HG03280 (cell line): ENCODE measurements around the gene CRELD1.
A peak's percentile ranks its signal among the peaks of the same experiment; 100 is the strongest.

Experiments
- ATAC-seq: cut with Tn5 transposase; IDR thresholded peaks from one replicate; pipeline ENCODE4 v1.9.1; 2021; ENCODE audit warnings: mild to moderate bottlenecking, moderate library complexity; ENCODE audit not compliant: unreplicated experiment

The CRELD1 gene

GRCh38 chr3:9951962-9952805, 18.6 kb downstream of the CRELD1 start, which contains the start of gene PRRT3:
TSS of gene PRRT3 (minus strand) at chr3:9952408. CDS start at chr3:9950115, 2,293 bp downstream.
- peak; percentile 73 for ATAC-seq

- ATAC-seq, result no peak
Measured at GRCh38 chr3:9955067-9955502, 21.5 kb downstream of the CRELD1 start.

- no peak for ATAC-seq
Measured at GRCh38 chr3:9955611-9956352, 22.1 kb downstream of the CRELD1 start.

GRCh38 chr3:9957214-9957613, 23.6 kb downstream of the CRELD1 start:
- no peak for ATAC-seq

GRCh38 chr3:9965200-9965875, 31.7 kb downstream of the CRELD1 start:
- no peak for ATAC-seq

- no peak for ATAC-seq
Measured at GRCh38 chr3:9966841-9967240, 33.2 kb downstream of the CRELD1 start.

GRCh38 chr3:9969632-9970019, 36.0 kb downstream of the CRELD1 start:
- ATAC-seq, result no peak

- no peak for ATAC-seq
Measured at GRCh38 chr3:9970020-9970652, 36.5 kb downstream of the CRELD1 start.

GRCh38 chr3:9976721-9977709, 43.4 kb downstream of the CRELD1 start:
- ATAC-seq, result no peak

- no peak for ATAC-seq
Measured at GRCh38 chr3:9978710-9979305, 45.2 kb downstream of the CRELD1 start.

GRCh38 chr3:9980251-9980650, 46.6 kb downstream of the CRELD1 start:
- no peak for ATAC-seq

- ATAC-seq, result peak; percentile 23
Measured at GRCh38 chr3:9986230-9986725, 52.6 kb downstream of the CRELD1 start.

GRCh38 chr3:9994086-9994844, 60.6 kb downstream of the CRELD1 start:
- ATAC-seq, result no peak
